T-cell (primary cell): ENCODE data around the gene CHD9. TPM values are rescaled to one million over a fixed set of nuclear protein-coding genes. Genes with fewer than 3 reads are reported as not detected.

ENCODE experiments used
- ATAC-seq, 4 experiments: fragments of 200-7000 bp in 3 of 4; fragments of 150-1000 bp in 1 of 4; cut with Tn5 transposase; replicated peaks in 1 of 4; 1 replicate in 3 of 4; 2 replicates in 1 of 4; pipeline ENCODE4 v1.10.0; 2021; ENCODE audit warnings: moderate library complexity in 3 of 4, mild to moderate bottlenecking in 2 of 4, moderate number of reproducible peaks in 1 of 4
- CTCF ChIA-PET, 2 donors: fragments of 300-600 bp; sonication (Branson Sonifier 250); formaldehyde crosslinking; loops; one replicate each; lab custom pipeline; 2022; ENCODE audit warnings: antibody characterized with exemption in 2 of 2; lab: Charles Lee
- POLR2A ChIA-PET, 2 donors: fragments of 300-600 bp; sonication (Branson Sonifier 250); formaldehyde crosslinking; loops; one replicate each; lab custom pipeline; 2022; ENCODE audit warnings: antibody characterized with exemption in 2 of 2; lab: Charles Lee
- DNase-seq, 35 experiments: peaks; one replicate each; pipeline versions ENCODE4 v3.0.0 to v3.0.0-alpha.2; 2013 to 2023
- H3K27ac ChIP-seq: one replicate; pipeline ENCODE4 v1.5.1; 2013; ENCODE audit warnings: low read length
- H3K27me3 ChIP-seq, 2 experiments: replicated peaks in 1 of 2; 1 replicate in 1 of 2; 2 replicates in 1 of 2; pipeline versions ENCODE4 v1.6.1 to v1.7.0; 2013; ENCODE audit warnings: low read length in 1 of 2, mixed read lengths in 1 of 2; ENCODE audit not compliant: control insufficient read depth in 2 of 2, insufficient read depth in 2 of 2; ENCODE audit errors: extremely low read depth in 1 of 2
- H3K36me3 ChIP-seq, 2 donors: 1 replicate in 1 of 2; 2 replicates in 1 of 2; pipeline versions ENCODE4 v1.6.1 to v1.7.0; 2013; ENCODE audit warnings: low read length in 1 of 2; ENCODE audit not compliant: control insufficient read depth in 2 of 2, insufficient read depth in 1 of 2; ENCODE audit errors: extremely low read depth in 1 of 2
- H3K4me1 ChIP-seq, 2 experiments: 1 replicate in 1 of 2; 2 replicates in 1 of 2; pipeline versions ENCODE4 v1.6.1 to v1.7.0; 2013; ENCODE audit warnings: low read length in 2 of 2, mixed read lengths in 1 of 2; ENCODE audit not compliant: insufficient read depth in 2 of 2, control insufficient read depth in 1 of 2; ENCODE audit errors: extremely low read depth in 1 of 2
- H3K4me3 ChIP-seq, 2 donors: 1 replicate in 1 of 2; 2 replicates in 1 of 2; pipeline versions ENCODE4 v1.5.1 to v1.7.0; 2013; ENCODE audit warnings: mild to moderate bottlenecking in 2 of 2, low read length in 1 of 2, moderate library complexity in 1 of 2; ENCODE audit not compliant: control insufficient read depth in 1 of 2; ENCODE audit errors: extremely low read depth in 1 of 2
- H3K9me3 ChIP-seq: 2 replicates; pipeline ENCODE4 v1.7.0; 2013
- H3K27ac Mint-ChIP-seq, 2 donors: one replicate each; pipeline ENCODE4 v1.8.0; 2020 to 2021; ENCODE audit warnings: mild to moderate bottlenecking in 2 of 2, mixed read lengths in 2 of 2
- H3K27me3 Mint-ChIP-seq, 2 donors: one replicate each; pipeline ENCODE4 v1.8.0; 2021 to 2022; ENCODE audit warnings: mixed read lengths in 2 of 2
- H3K36me3 Mint-ChIP-seq: one replicate; pipeline ENCODE4 v1.8.0; 2021; ENCODE audit warnings: mixed read lengths
- H3K4me1 Mint-ChIP-seq, 3 donors: one replicate each; pipeline ENCODE4 v1.8.0; 2020 to 2022; ENCODE audit warnings: mixed read lengths in 3 of 3, mild to moderate bottlenecking in 1 of 3
- H3K4me3 Mint-ChIP-seq, 3 donors: one replicate each; pipeline ENCODE4 v1.8.0; 2020 to 2022; ENCODE audit warnings: mild to moderate bottlenecking in 3 of 3, mixed read lengths in 3 of 3, moderate library complexity in 3 of 3
- H3K9me3 Mint-ChIP-seq, 3 donors: one replicate each; pipeline ENCODE4 v1.8.0; 2020 to 2022; ENCODE audit warnings: mixed read lengths in 3 of 3
- WGBS: methylation state at CpG from one replicate; pipeline ENCODE4 v1.1.5; 2013; ENCODE audit warnings: missing lambda C conversion rate; ENCODE audit not compliant: insufficient coverage; 5-methylcytosine and 5-hydroxymethylcytosine counted together
- total RNA-seq, 35 experiments: library from RNA in 6 of 35; stranded (reverse) in 6 of 35; fragments of 120-200 nt in 1 of 35; gene quantifications; one replicate each; pipeline versions ENCODE4 v1.2.1 to v1.2.4 and lab custom pipeline; 2013 to 2026

The CHD9 gene
- total RNA-seq, 5 donors from 2014 or later (not counting 1 experiment from before 2014, with no cell fraction given): 33.0 to 39.3 (median 33.8) TPM

DNA sequence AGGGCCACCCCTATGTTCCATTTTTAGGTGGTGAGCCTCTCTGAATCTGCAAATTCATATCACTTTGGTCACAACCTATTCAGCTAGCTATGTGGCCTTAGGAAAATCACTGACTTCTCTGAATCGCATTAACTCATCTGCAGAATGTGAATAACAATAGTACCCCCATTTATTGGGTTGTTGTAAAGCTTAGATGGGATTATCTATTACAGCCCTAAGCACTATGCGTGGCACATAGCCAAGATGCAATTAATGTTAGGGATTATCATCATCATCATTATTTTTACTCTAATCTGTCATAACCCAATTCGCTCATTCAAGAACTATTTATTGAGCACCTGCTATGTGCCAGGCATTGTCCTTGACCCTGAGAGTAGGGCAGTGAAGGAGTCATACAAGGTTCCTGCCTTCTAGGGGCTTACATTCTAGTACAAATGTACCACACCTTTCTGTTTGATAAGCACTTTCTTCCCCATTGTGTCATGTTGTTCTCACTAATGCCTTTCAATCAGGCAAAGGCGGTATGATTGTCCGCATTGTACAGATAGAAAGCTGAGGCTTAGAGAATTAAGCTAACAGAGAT lies 38.5 kb downstream of the CHD9 start:
- Histone ChIP-seq H3K9me3 (no peaks in the 10 kb centered on the region), H3K27me3 (no peaks in the 10 kb centered on the region), H3K4me3 (no peak overlapping the region), H3K36me3 (peaks cover 0 to 2% of the 10 kb centered on the region in 2 donors), H3K4me1 (peaks cover 2 to 35% of the 10 kb centered on the region in 2 experiments), H3K27ac (peak overlapping the region; percentile 59)
- Mint-ChIP-seq H3K27me3 (no peaks in the 10 kb centered on the region), H3K9me3 (no peaks in the 10 kb centered on the region), H3K36me3 (no peaks in the 10 kb centered on the region), H3K4me1 (peaks cover 26 to 54% (median 27%) of the 10 kb centered on the region in 3 donors), H3K4me3 (no peak overlapping the region), H3K27ac (peak overlapping the region; percentile 64 to 76)
- CTCF ChIA-PET: no interaction called here
- ATAC-seq (no peak), DNase-seq (no peak)
- POLR2A ChIA-PET: no interaction called here
- WGBS: 80% methylated on average over 1 of the region's 5 CpGs

DNA sequence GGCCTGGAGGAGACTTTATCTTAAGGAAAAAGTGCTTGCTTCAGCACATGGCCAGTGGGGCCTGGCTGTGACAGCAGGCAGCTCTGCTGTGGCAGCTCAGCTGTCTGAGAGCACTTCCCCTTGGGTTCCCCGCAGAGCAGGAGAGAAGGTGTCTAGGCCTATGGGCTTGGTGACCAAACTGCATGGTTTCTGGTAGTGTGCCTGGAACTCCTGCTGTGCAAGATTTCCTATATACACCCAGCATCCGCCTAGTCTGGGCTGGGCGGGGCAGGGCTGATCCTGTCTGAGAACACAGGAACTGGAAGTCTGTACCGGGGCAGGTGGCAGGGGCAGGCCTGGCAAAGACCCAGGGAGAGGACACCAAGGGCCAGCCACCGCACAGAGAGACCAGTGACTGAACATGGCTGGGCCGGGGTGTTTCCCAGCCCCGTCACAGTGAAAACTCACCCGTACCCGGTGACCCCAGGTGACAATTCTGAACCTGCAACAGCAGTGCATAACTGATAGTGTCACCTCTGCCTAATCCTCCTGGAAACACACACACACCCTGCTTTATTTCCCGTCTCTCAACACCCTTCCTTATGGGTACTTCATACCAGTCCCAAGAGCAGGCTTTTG lies 39.3 kb downstream of the CHD9 start:
- POLR2A ChIA-PET: no interaction called here
- H3K4me1 Mint-ChIP-seq: peaks cover 34 to 62% (median 35%) of the 10 kb centered on the region in 3 donors

DNA sequence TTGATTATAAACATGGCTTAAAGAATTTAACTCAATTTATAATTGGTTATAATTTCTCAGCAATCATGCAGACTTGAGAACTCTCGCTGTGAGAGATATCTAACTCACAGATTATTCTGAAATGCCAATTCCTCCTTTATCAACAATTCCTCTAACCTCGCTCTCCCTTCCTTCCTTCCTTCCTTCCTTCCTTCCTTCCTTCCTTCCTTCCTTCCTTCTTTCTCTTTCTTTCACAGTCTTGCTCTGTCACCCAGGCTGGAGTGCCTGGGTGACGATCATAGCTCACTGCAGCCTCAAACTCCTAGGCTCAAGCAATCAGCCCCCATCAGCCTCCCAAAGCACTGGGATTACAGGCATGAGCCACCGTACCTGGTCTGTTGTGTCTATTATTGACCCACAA lies 42.4 kb downstream of the CHD9 start:
- no peaks in the 10 kb centered on the region for H3K9me3 Mint-ChIP-seq
- Histone ChIP-seq H3K9me3 (no peaks in the 10 kb centered on the region), H3K27ac (no peak overlapping the region), H3K4me1 (peaks cover 2 to 37% of the 10 kb centered on the region in 2 experiments), H3K4me3 (no peak overlapping the region), H3K27me3 (no peaks in the 10 kb centered on the region), H3K36me3 (no peaks in the 10 kb centered on the region)
- no peaks in the 10 kb centered on the region for H3K36me3 Mint-ChIP-seq
- peak overlapping the region in 1 of 2 donors; percentile 56 for H3K27ac Mint-ChIP-seq
- peaks cover 25 to 49% (median 30%) of the 10 kb centered on the region in 3 donors for H3K4me1 Mint-ChIP-seq
- 100% methylated on average over 2 of the region's 4 CpGs for WGBS
- DNase-seq (no peak), ATAC-seq (no peak)
- no peaks in the 10 kb centered on the region for H3K27me3 Mint-ChIP-seq
- no peak overlapping the region for H3K4me3 Mint-ChIP-seq
- CTCF ChIA-PET: no interaction called here
- POLR2A ChIA-PET: no interaction called here

More for the DNA sequence above, 39.3 kb downstream of the CHD9 start:
- no peaks in the 10 kb centered on the region for H3K36me3 Mint-ChIP-seq
- CTCF ChIA-PET: no interaction called here
- Histone ChIP-seq H3K27ac (peak overlapping the region; percentile 59), H3K4me1 (peaks cover 2 to 43% of the 10 kb centered on the region in 2 experiments), H3K27me3 (no peaks in the 10 kb centered on the region), H3K4me3 (no peak overlapping the region), H3K36me3 (peaks cover 0 to 2% of the 10 kb centered on the region in 2 donors), H3K9me3 (no peaks in the 10 kb centered on the region)
- no peaks in the 10 kb centered on the region for H3K9me3 Mint-ChIP-seq
- peak in 2 of 4 experiments; percentile 50 to 68 for ATAC-seq
- H3K27me3 Mint-ChIP-seq: no peaks in the 10 kb centered on the region
- H3K4me3 Mint-ChIP-seq: no peak overlapping the region
- peak overlapping the region; percentile 64 to 76 for H3K27ac Mint-ChIP-seq
- DNase-seq: peak in 28 of 35 experiments; percentile 1 to 56 (median 9)
- WGBS: 51% methylated on average over 7 of the region's 10 CpGs

DNA sequence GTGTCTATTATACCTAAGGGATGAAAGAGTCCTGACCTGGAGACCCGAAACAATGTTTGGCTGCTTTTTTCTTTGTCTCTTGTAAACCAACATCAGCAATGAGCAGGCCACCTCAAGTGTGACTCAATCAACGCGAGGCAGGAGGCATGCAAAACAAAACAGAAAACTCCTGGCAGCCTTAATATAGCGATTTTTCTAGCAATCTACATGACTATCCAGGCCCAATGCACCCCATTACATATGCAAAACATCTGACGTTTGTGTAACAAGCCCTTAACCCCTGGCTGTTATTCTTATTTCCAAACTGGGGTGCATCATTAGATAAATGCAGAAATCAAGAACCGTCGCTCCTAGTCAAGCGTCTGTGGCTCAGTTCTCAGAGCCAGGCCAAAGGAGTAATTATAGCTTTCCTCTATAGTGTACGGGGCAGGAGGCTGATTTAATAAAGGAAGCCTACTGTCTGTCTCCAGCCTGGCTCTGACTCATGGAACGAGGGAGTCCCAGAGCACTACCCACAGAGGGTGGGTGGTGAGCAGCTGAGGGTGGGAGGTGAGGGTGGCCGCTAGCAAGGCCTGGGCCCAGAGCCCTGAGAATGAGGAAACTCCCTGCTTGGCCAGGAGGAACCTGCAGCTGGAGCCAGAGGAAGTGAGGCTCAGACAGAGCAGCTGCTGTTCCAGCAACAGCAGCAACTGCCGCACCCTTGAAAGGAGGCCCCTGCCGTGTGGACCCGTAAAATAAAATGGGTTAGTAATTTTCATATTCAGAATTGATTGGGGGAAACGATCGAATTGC lies 43.9 kb downstream of the CHD9 start:
- peak overlapping the region; percentile 86 to 88 (median 88) for H3K4me3 Mint-ChIP-seq
- H3K4me1 Mint-ChIP-seq: peaks cover 24 to 40% (median 28%) of the 10 kb centered on the region in 3 donors
- H3K27ac ChIP-seq: peak overlapping the region; percentile 74
- H3K9me3 Mint-ChIP-seq: no peaks in the 10 kb centered on the region
- H3K36me3 ChIP-seq: no peaks in the 10 kb centered on the region
- peaks cover 0 to 35% of the 10 kb centered on the region in 2 experiments for H3K4me1 ChIP-seq
- H3K27me3 ChIP-seq: no peaks in the 10 kb centered on the region
- no peaks in the 10 kb centered on the region for H3K36me3 Mint-ChIP-seq
- DNase-seq: peak; percentile 1 to 67 (median 27)
- peak; percentile 66 to 75 (median 68) for ATAC-seq
- 25% methylated on average over 10 of the region's 16 CpGs for WGBS
- ChIA-PET CTCF (interaction anchor here in 1 of 2 donors (1.0 to 1.4 kb wide), 2 partner anchors 31 to 44 kb away, joined by 5 to 7 read pairs; partner anchors contain the start of gene CHD9), POLR2A (interaction anchor here in 1 of 2 donors (0.6 kb wide), 1 partner anchor 33 kb away, joined by 5 read pairs; no protein-coding TSS in a partner anchor)
- peak overlapping the region; percentile 89 to 90 for H3K27ac Mint-ChIP-seq
- H3K4me3 ChIP-seq: peak overlapping the region; percentile 46 to 55
- H3K9me3 ChIP-seq: no peaks in the 10 kb centered on the region
- H3K27me3 Mint-ChIP-seq: no peaks in the 10 kb centered on the region

DNA sequence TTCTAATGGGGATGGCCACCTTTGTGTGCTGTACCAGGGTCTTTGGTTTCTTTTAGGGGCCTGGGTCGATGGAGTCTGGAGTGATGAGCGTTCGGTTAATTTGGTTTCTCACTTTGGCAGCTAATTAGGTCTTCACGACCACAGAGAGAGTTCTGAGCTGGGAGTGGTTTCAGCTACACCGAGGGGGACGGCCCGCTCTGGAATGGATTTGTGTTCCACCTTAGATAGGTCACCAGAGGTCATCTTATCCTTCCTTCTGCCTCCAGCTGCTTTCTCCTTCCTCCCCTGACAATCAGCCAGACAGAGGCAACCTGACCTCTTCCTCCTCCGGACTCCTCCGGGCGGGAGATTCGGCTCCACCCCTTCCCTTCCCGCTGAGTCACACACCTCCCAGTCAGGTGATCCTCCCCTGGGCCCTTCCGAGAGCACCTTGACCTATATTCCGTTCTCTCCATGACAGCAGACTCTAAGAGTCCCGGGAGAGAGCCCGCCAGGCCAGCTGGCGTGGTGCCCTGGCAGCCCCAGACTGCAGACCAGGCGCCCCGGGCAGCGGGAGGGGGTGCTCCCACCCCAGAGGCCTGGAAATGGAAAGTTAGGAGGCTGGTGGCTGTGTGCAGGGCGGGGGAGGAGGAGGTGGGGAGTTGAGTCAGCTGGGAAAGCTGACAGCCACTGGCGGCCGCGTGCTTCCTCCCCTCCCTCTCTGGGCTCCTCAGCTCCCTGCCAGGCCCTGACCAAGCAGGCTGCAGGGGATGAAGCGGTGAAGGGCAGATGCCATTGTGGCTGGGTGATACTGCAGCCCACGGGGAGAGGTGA lies 44.7 kb downstream of the CHD9 start:
- CTCF ChIA-PET: interaction anchor here in 1 of 2 donors (0.6 to 1.4 kb wide), 3 partner anchors 30 to 404 kb away, joined by 4 to 7 read pairs (median 5); partner anchors contain the start of gene CHD9
- peak; percentile 71 to 78 (median 76) for ATAC-seq
- no peaks in the 10 kb centered on the region for H3K27me3 Mint-ChIP-seq
- no peaks in the 10 kb centered on the region for H3K36me3 Mint-ChIP-seq
- POLR2A ChIA-PET: no interaction called here
- peak overlapping the region; percentile 46 to 55 for H3K4me3 ChIP-seq
- peak; percentile 4 to 68 (median 31) for DNase-seq
- WGBS: 9% methylated on average over 9 of the region's 26 CpGs
- no peaks in the 10 kb centered on the region for H3K36me3 ChIP-seq
- H3K9me3 Mint-ChIP-seq: no peaks in the 10 kb centered on the region
- H3K4me1 ChIP-seq: peaks cover 0 to 28% of the 10 kb centered on the region in 2 experiments
- H3K4me3 Mint-ChIP-seq: peak overlapping the region; percentile 86 to 88 (median 88)
- H3K4me1 Mint-ChIP-seq: peaks cover 19 to 32% (median 21%) of the 10 kb centered on the region in 3 donors
- peak overlapping the region; percentile 89 to 90 for H3K27ac Mint-ChIP-seq
- H3K9me3 ChIP-seq: no peaks in the 10 kb centered on the region
- peak overlapping the region; percentile 74 for H3K27ac ChIP-seq
- H3K27me3 ChIP-seq: no peaks in the 10 kb centered on the region
